GM12865 (cell line): ENCODE data around the gene PYURF.

Experiments
- DNase-seq: peaks from one replicate; pipeline ENCODE4 v3.0.0; 2010; ENCODE audit warnings: low read depth
- H3K4me3 ChIP-seq: 2 replicates; pipeline ENCODE4 v1.5.1; 2011; ENCODE audit warnings: mild to moderate bottlenecking, low read depth, low read length, control low read depth
- TF ChIP-seq, protein P1 (sequence below): IDR thresholded peaks from 2 replicates; pipeline ENCODE4 v1.5.1; 2011; ENCODE audit warnings: low read length, control low read depth, low read depth, inconsistent platforms; ENCODE audit not compliant: insufficient read depth; ENCODE audit errors: missing control alignments

PYURF gene

DNA sequence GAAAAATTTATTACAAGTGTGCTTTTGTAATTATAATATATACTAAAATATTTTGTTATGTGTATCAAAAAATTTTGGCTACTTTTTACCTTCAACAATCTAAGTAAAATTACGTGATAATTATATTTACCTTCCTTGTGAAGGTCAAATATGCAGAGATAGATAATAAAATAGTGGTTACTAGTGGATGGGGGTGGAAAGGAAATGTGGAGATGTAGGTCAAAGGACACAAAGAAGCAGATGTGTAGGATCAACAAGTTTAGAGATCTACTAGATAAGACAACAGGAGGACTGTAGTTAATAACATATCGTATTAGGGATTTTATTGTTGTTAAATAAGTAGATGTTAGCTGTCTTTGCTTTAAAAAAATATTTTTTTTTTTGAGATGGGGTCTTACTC, 45.3 kb downstream of the PYURF start:
- DNase-seq = no peak
- TF ChIP-seq, protein P1, sequence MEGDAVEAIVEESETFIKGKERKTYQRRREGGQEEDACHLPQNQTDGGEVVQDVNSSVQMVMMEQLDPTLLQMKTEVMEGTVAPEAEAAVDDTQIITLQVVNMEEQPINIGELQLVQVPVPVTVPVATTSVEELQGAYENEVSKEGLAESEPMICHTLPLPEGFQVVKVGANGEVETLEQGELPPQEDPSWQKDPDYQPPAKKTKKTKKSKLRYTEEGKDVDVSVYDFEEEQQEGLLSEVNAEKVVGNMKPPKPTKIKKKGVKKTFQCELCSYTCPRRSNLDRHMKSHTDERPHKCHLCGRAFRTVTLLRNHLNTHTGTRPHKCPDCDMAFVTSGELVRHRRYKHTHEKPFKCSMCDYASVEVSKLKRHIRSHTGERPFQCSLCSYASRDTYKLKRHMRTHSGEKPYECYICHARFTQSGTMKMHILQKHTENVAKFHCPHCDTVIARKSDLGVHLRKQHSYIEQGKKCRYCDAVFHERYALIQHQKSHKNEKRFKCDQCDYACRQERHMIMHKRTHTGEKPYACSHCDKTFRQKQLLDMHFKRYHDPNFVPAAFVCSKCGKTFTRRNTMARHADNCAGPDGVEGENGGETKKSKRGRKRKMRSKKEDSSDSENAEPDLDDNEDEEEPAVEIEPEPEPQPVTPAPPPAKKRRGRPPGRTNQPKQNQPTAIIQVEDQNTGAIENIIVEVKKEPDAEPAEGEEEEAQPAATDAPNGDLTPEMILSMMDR = no peak
- no peak overlapping the region for H3K4me3 ChIP-seq

DNA sequence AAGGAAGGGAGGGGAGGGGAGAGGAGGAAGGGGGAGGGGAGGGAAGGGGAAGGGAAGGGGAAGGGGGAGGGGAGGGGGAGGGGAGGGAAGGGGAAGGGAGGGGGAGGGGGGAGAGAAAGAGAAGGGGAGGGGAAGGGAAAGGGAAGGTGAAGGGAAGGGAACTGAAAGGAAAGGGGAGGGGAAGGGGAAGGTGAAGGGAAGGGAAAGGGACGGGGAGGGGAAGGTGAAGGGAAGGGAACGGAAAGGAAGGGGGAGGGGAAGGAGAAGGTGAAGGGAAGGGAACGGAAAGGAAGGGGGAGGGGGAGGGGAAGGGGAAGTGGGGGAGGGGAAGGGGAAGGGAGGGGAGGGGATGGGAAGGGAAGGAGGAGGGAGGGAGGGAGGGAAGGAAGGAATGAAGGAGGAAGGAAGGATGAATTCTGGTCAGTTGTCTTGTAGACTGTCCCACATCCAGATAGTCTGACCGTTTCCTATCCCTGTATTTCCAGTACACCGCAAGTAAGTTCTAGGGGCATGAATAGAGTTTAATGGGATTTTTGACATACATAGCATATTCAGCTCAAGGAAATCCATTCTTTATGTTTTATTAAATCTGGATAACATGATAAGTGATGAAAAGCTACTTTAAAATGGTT, 46.2 kb downstream of the PYURF start:
- no peak for DNase-seq
- TF ChIP-seq, protein P1 = no peak
- H3K4me3 ChIP-seq = no peak overlapping the region
